Small intestine (tissue), 7 donors: Measurements from ENCODE around the gene DOC2B. TPM values are rescaled to one million over a fixed set of nuclear protein-coding genes. Genes with fewer than 3 reads are reported as not detected.

Experiments used
- DNase-seq, 2 donors: peaks; one replicate each; pipeline versions ENCODE4 v3.0.0 to v3.0.0-alpha.2; 2013
- FAIRE-seq: peaks from 2 replicates; lab custom pipeline; 2012; peaks lifted over from hg19 to GRCh38; lab: Jason Lieb, UNC
- H3K27ac ChIP-seq, 3 donors: one replicate each; pipeline ENCODE4 v1.5.1; 2013; ENCODE audit warnings: low read length in 2 of 3, mild to moderate bottlenecking in 2 of 3, control low read depth in 1 of 3, inconsistent platforms in 1 of 3, low read depth in 1 of 3, moderate library complexity in 1 of 3
- H3K27me3 ChIP-seq, 3 donors: one replicate each; pipeline ENCODE4 v1.6.1; 2013; ENCODE audit warnings: low read length in 3 of 3, inconsistent platforms in 1 of 3; ENCODE audit not compliant: control insufficient read depth in 3 of 3, insufficient read depth in 3 of 3
- H3K36me3 ChIP-seq, 3 donors: one replicate each; pipeline ENCODE4 v1.6.1; 2013; ENCODE audit warnings: low read length in 3 of 3, inconsistent platforms in 1 of 3, low read depth in 1 of 3, mild to moderate bottlenecking in 1 of 3, moderate library complexity in 1 of 3; ENCODE audit not compliant: control insufficient read depth in 3 of 3, insufficient read depth in 2 of 3
- H3K4me1 ChIP-seq, 3 donors: one replicate each; pipeline ENCODE4 v1.6.1; 2013; ENCODE audit warnings: low read length in 2 of 3, inconsistent platforms in 1 of 3, low read depth in 1 of 3, mild to moderate bottlenecking in 1 of 3, moderate library complexity in 1 of 3; ENCODE audit not compliant: control insufficient read depth in 3 of 3, insufficient read depth in 2 of 3
- H3K4me3 ChIP-seq, 3 donors: one replicate each; pipeline ENCODE4 v1.5.1; 2013; ENCODE audit warnings: low read length in 3 of 3, control low read depth in 1 of 3, inconsistent platforms in 1 of 3, low read depth in 1 of 3, mild to moderate bottlenecking in 1 of 3, moderate library complexity in 1 of 3
- H3K9me3 ChIP-seq, 2 donors: one replicate each; pipeline ENCODE4 v1.6.1; 2013; ENCODE audit warnings: low read depth in 1 of 2, low read length in 1 of 2; ENCODE audit not compliant: control insufficient read depth in 2 of 2, insufficient read depth in 1 of 2
- WGBS, 3 donors: extraction: QIAGEN DNeasy Blood & Tissue Kit; methylation state at CpG; one replicate each; pipeline ENCODE4 v1.1.7; 2013; 5-methylcytosine and 5-hydroxymethylcytosine counted together
- polyA plus RNA-seq, 4 donors: library from polyadenylated mRNA; stranded (reverse) in 3 of 4; unstranded in 1 of 4; fragments of 200-250 nt in 3 of 4; fragments of 120-200 nt in 1 of 4; gene quantifications; one replicate each; pipeline versions ENCODE4 v1.2.1 to v1.2.3, GENCODE V29; 2013
- donor health status: healthy with polysubstance abuse.
- donor health status: control.
- donor health status: control.
- donor health status: Bipolar disorder and iron deficiency.
- donor health status: healthy.

DOC2B gene
- polyA plus RNA-seq, 4 donors, result under 0.01 to 12.7 (median 0.91) TPM

DNA sequence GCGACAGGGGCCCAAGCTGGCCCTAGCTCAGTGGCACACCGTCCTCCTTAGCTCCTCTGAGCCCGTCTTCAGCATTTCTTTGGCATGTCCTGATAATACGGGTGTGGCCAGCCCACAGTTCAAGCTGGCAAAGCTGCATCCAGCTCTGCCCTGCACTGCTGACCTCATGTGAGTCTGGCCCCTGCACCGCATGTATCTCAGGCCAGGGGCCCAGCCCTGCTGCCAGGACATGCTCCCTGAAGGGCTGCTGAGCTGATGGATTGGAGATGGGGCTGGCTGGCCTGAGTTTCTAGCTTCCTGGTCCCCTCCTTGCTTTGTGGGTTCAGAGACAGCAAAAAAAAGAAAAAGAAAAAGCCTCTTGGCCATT lies 2.4 kb downstream of the DOC2B start:
- H3K4me1 ChIP-seq, result peaks cover 0 to 6% (median 0%) of the 10 kb centered on the region in 3 donors
- 30 to 53% (median 45%) methylated on average over 5 of the region's 5 CpGs for WGBS, 3 donors
- no peaks in the 10 kb centered on the region for H3K36me3 ChIP-seq
- no peak for FAIRE-seq
- no peak for DNase-seq
- peak overlapping the region in 1 of 3 donors; percentile 4 for H3K27ac ChIP-seq
- H3K27me3 ChIP-seq, result peaks cover 14 to 47% (median 20%) of the 10 kb centered on the region in 3 donors
- H3K9me3 ChIP-seq, result no peaks in the 10 kb centered on the region
- H3K4me3 ChIP-seq, result no peak overlapping the region

DNA sequence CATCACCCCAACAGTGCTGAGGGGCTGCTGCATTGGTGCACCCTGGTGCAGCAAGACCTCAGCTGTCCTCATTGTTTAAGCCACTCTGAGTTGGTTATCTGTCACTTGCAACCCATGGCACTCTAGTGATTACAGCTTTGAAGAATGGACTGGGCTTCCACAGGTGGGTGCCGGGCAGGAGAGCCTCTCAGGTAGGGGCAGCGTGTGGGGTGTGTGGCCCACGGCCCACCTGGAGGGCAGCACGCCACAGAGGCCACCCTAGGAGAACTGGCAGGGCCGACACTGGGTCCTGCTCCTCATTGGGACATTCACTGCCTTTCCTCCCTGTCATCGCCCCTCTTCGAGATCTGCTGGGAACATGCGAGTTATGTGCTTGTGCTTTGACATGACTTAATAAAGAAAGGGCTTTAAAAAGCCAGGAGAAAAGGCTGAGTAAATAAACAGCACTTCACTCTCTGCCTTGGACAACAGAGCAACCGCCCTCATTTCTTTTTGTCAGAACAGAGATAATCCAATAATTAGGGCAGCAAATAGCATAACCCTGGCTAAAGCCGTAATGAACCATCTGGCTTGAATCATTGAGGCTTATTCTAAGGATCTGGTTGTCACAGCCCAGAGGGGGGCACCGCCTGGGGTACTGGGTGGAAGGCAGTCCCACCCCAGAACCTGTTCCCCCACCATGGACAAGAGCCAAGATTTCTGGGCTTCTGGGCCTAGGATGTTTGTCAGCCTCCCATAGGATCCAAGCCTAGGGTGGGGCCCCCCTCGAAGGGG lies 3.0 kb downstream of the DOC2B start:
- H3K27me3 ChIP-seq, result peaks cover 10 to 46% (median 20%) of the 10 kb centered on the region in 3 donors
- H3K4me1 ChIP-seq, result peaks cover 0 to 6% (median 0%) of the 10 kb centered on the region in 3 donors
- 67 to 72% (median 69%) methylated on average over 12 of the region's 12 CpGs for WGBS, 3 donors
- H3K36me3 ChIP-seq, result no peaks in the 10 kb centered on the region
- no peaks in the 10 kb centered on the region for H3K9me3 ChIP-seq
- peak overlapping the region in 1 of 3 donors; percentile 4 for H3K27ac ChIP-seq
- H3K4me3 ChIP-seq, result no peak overlapping the region
- no peak for DNase-seq
- no peak for FAIRE-seq

DNA sequence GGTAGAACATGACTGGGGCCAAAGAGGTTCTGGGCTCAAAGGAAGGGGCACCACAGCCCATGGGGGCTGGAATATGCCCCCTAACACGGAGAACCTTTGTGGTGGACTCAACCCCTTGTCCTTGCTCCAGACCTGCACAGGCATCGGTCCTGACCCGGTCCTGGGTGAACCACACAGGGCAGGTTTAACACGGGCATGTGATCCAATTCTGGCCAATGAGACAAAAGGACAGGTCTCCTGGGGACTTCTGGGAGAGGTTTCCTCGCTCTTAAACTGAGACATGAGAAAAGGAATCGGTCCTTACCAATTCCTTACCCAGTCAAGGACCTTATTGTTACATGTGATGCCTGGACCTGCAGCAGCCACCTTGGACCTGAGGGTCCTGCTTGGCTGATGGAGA lies 3.7 kb downstream of the DOC2B start:
- no peak overlapping the region for H3K27ac ChIP-seq
- 78 to 84% (median 80%) methylated on average over 6 of the region's 6 CpGs for WGBS, 3 donors
- no peaks in the 10 kb centered on the region for H3K36me3 ChIP-seq
- H3K4me3 ChIP-seq, result no peak overlapping the region
- H3K9me3 ChIP-seq, result no peaks in the 10 kb centered on the region
- FAIRE-seq (no peak), DNase-seq (no peak)
- H3K4me1 ChIP-seq, result peaks cover 0 to 6% (median 0%) of the 10 kb centered on the region in 3 donors
- H3K27me3 ChIP-seq, result peaks cover 10 to 38% (median 20%) of the 10 kb centered on the region in 3 donors

DNA sequence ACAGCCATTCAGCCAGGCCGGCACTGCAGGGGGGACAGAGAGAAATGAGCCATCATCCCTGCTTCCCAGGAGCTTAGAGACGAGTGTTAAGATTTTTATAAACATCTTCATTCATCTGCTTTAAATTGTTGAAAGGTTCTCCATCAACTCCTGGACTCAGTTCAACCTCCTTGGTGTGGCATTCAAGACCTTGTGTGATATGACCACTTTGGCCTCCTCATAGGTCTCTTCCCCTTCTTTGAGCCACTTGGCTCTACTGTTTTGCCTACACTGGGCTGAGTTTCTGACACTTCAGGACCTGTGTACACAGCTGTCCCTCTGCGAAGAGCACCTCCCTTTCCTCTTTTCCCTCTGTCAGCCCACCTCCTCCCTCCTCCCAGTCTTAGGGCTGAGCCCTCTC lies 4.3 kb downstream of the DOC2B start:
- Histone ChIP-seq H3K27me3 (peaks cover 5 to 32% (median 20%) of the 10 kb centered on the region in 3 donors), H3K36me3 (peaks cover 0 to 2% (median 0%) of the 10 kb centered on the region in 3 donors), H3K4me3 (no peak overlapping the region), H3K27ac (no peak overlapping the region), H3K4me1 (peaks cover 0 to 4% (median 0%) of the 10 kb centered on the region in 3 donors), H3K9me3 (no peaks in the 10 kb centered on the region)
- DNase-seq (no peak), FAIRE-seq (no peak)
- WGBS, 3 donors, result 63 to 74% (median 67%) methylated on average over 3 of the region's 3 CpGs

DNA sequence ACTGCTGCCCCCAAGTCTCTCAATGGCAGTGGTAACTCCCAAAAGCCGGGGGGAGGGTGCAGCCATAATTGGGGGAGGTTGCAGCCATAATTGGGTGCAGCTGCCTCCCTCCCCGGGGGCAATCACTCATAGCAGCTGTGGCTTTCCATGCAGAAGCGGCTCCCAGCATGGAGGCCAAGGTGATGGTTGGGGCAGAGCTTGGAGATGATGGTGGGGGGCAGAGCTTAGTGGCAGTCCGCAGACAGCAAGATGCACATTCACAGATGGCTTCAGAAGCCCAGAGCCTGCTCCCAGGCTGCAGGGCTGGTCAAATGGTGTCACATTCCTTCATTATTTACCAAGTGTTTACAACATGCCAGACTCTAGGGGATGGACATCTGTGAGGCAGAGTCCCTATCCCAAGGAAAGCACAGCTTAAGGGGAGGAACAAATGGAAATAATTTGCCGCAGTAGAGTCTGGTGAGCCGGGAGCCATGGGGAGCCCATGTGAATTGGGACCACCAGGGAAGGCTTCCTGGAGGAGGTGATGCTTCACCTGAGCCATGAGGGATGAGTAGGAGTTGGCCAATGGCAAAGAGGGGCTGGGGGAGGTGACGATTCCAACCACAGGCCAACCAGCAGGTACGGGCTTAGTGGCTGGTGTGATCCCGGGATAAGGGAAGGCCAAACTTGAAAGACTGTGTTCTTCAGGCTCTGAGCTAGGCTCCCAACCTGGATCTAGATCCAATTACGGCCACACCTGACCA lies 8.1 kb downstream of the DOC2B start:
- Histone ChIP-seq H3K27me3 (peaks cover 0 to 10% (median 0%) of the 10 kb centered on the region in 3 donors), H3K4me3 (no peak overlapping the region), H3K36me3 (peaks cover 0 to 2% (median 0%) of the 10 kb centered on the region in 3 donors), H3K27ac (no peak overlapping the region), H3K9me3 (no peaks in the 10 kb centered on the region), H3K4me1 (no peaks in the 10 kb centered on the region)
- 77 to 80% (median 79%) methylated on average over 10 of the region's 10 CpGs for WGBS, 3 donors
- no peak for DNase-seq
- FAIRE-seq, result no peak

DNA sequence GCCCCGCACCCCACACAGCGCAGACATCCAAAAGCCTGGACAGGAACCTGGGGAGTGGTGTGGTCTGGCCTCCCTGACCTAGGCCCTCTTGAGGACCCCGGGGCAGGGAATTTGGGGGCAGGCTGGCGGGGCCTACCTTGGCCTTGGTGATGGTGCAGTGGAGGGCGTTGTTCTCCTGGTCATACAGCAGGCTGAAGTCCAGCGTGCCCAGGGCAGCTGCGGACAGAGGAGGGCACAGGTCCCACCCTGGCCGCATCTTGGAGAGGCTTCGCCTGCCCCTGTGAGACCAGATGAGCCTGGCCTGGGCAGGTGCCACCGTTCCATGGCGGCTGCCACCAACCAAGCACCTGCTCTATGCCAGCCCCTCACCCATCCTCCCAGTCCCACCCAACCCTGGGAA lies 9.0 kb downstream of the DOC2B start:
- Histone ChIP-seq H3K36me3 (peaks cover 0 to 2% (median 0%) of the 10 kb centered on the region in 3 donors), H3K27ac (no peak overlapping the region), H3K4me3 (no peak overlapping the region), H3K4me1 (no peaks in the 10 kb centered on the region), H3K9me3 (no peaks in the 10 kb centered on the region), H3K27me3 (peaks cover 0 to 3% (median 0%) of the 10 kb centered on the region in 3 donors)
- WGBS, 3 donors, result 82 to 90% (median 83%) methylated on average over 8 to 11 of the region's 11 CpGs
- FAIRE-seq (no peak), DNase-seq (no peak)

DNA sequence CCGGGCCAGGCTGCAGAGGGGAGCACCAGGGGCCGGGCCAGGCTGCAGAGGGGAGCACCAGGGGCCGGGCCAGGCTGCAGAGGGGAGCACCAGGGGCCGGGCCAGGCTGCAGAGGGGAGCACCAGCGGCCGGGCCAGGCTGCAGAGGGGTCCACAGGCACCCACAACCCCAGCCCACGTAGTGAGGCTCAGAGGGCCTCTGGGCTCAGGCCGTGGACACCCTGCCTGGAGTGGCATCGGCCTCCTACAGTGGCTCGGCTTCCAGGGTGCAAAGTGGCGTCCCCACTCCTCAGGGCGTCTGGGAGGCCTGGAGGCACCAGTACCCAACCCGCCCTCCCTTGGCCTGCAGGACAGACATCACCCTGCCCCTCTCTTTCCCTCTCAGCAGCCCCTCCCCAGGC lies 9.6 kb downstream of the DOC2B start:
- DNase-seq, result no peak
- no peak overlapping the region for H3K27ac ChIP-seq

DNA sequence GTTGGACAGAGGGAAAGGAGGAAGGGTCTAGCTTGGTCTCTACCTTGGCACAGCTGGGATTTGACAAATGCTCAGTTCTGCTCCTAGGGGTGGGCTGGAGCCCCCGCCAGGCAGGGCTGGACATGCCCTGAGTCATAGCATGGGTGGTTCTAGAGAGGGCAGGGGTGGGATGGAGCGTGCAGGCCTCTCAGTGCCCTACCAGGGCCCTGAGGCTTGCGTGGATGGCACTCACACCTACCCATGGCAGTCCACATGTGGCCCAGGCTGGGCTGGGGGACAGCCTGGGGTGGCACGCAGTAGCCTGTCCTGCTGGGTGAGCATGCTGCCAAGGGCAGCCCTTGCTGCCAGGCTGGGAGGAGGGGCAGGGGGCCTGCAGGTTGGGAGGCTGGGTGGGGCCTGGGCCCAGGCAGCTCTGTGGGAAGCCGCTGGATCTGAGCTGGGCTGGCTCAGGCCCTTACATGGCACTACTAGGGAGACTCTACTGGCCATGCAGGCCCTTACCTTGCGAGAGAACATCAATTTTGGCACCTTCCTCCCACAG lies 11.2 kb downstream of the DOC2B start:
- DNase-seq (no peak), FAIRE-seq (no peak)
- H3K9me3 ChIP-seq, result no peaks in the 10 kb centered on the region
- peaks cover 0 to 2% (median 0%) of the 10 kb centered on the region in 3 donors for H3K36me3 ChIP-seq
- H3K27me3 ChIP-seq, result no peaks in the 10 kb centered on the region
- 79 to 87% (median 86%) methylated on average over 6 of the region's 6 CpGs for WGBS, 3 donors
- no peaks in the 10 kb centered on the region for H3K4me1 ChIP-seq
- H3K4me3 ChIP-seq, result no peak overlapping the region
- H3K27ac ChIP-seq, result no peak overlapping the region

More for the DNA sequence above, 9.6 kb downstream of the DOC2B start:
- Histone ChIP-seq H3K4me1 (no peaks in the 10 kb centered on the region), H3K4me3 (no peak overlapping the region), H3K27me3 (no peaks in the 10 kb centered on the region), H3K36me3 (peaks cover 0 to 2% (median 0%) of the 10 kb centered on the region in 3 donors), H3K9me3 (no peaks in the 10 kb centered on the region)
- WGBS, 3 donors, result 88 to 94% (median 93%) methylated on average over 8 to 12 of the region's 13 CpGs
- no peak for FAIRE-seq
